Fibroblast of lung (primary cell): ENCODE measurements around the gene CAMKMT. TPM values are rescaled to one million over a fixed set of nuclear protein-coding genes. Genes with fewer than 3 reads are reported as not detected.

Experiments used
- DNase-seq, 2 donors: peaks; one replicate each; pipeline versions ENCODE4 v3.0.0 to v3.0.0-alpha.2; 2010; ENCODE audit warnings: low read depth in 2 of 2
- H2AFZ ChIP-seq: 2 replicates; pipeline ENCODE4 v1.5.1; 2012; ENCODE audit warnings: low read length, control low read depth, inconsistent platforms
- H3K27ac ChIP-seq: 2 replicates; pipeline ENCODE4 v1.5.1; 2011; ENCODE audit warnings: low read length, control low read depth; ENCODE audit not compliant: insufficient read depth
- H3K27me3 ChIP-seq: 2 replicates; pipeline ENCODE4 v1.5.1; 2011; ENCODE audit warnings: mild to moderate bottlenecking, low read length; ENCODE audit not compliant: control insufficient read depth, insufficient read depth
- H3K36me3 ChIP-seq: 2 replicates; pipeline ENCODE4 v1.5.1; 2011; ENCODE audit warnings: low read length; ENCODE audit not compliant: control insufficient read depth, insufficient read depth
- H3K4me1 ChIP-seq: 2 replicates; pipeline ENCODE4 v1.5.1; 2011; ENCODE audit warnings: low read length; ENCODE audit not compliant: control insufficient read depth, insufficient read depth; ENCODE audit errors: extremely low read depth
- H3K4me2 ChIP-seq: 2 replicates; pipeline ENCODE4 v1.5.1; 2011; ENCODE audit warnings: low read length, control low read depth; ENCODE audit not compliant: insufficient read depth; ENCODE audit errors: extremely low read depth
- H3K4me3 ChIP-seq, 4 experiments: fragments of 200-600 bp in 1 of 4; sonication (generic) in 1 of 4; replicated peaks in 1 of 4; 2 replicates each; pipeline ENCODE4 v1.5.1; 2011 to 2016; ENCODE audit warnings: low read length in 4 of 4, low read depth in 3 of 4, mild to moderate bottlenecking in 3 of 4, control low read depth in 2 of 4, inconsistent platforms in 1 of 4, mixed read lengths in 1 of 4; ENCODE audit not compliant: insufficient read depth in 1 of 4; ENCODE audit errors: control extremely low read depth in 1 of 4
- H3K79me2 ChIP-seq: 2 replicates; pipeline ENCODE4 v1.5.1; 2012; ENCODE audit warnings: mild to moderate bottlenecking, low read length, inconsistent platforms; ENCODE audit not compliant: control insufficient read depth, insufficient read depth
- H3K9ac ChIP-seq: 2 replicates; pipeline ENCODE4 v1.5.1; 2011; ENCODE audit warnings: mild to moderate bottlenecking, low read length, control low read depth; ENCODE audit not compliant: insufficient read depth
- H3K9me3 ChIP-seq: 2 replicates; pipeline ENCODE4 v1.5.1; 2012; ENCODE audit warnings: low read depth, low read length; ENCODE audit not compliant: control insufficient read depth, insufficient read depth
- H4K20me1 ChIP-seq: 2 replicates; pipeline ENCODE4 v1.5.1; 2011; ENCODE audit warnings: low read length; ENCODE audit not compliant: control insufficient read depth, insufficient read depth; ENCODE audit errors: extremely low read depth
- CTCF ChIP-seq, 2 donors: IDR thresholded peaks in 1 of 2; conservative IDR thresholded peaks in 1 of 2; 1 replicate in 1 of 2; 2 replicates in 1 of 2; pipeline ENCODE4 v1.5.1; 2011 to 2012; ENCODE audit warnings: low read length in 2 of 2, control low read depth in 1 of 2, inconsistent platforms in 1 of 2, low read depth in 1 of 2, mild to moderate bottlenecking in 1 of 2
- EZH2 ChIP-seq: IDR thresholded peaks from 2 replicates; pipeline ENCODE4 v1.5.1; 2012; ENCODE audit warnings: low read length, control low read depth, mild to moderate bottlenecking; ENCODE audit errors: missing control alignments
- polyA plus RNA-seq, 2 donors: library from polyadenylated mRNA; depleted of rRNA in 1 of 2; stranded (reverse) in 1 of 2; unstranded in 1 of 2; fragments of >200 nt; gene quantifications; 2 replicates each; pipeline ENCODE4 v1.2.1, GENCODE V29; 2011 to 2012; ENCODE audit warnings: missing spikeins in 1 of 2
- total RNA-seq: library from RNA; depleted of rRNA; stranded (reverse); fragments of >200 nt; gene quantifications from 2 replicates; pipeline ENCODE4 v1.2.1, GENCODE V29; 2014

Gene CAMKMT
- total and polyA plus RNA-seq, 2 donors (not counting 1 experiment from before 2014, with no cell fraction given), result 7.9 to 11.6 TPM

GRCh38 chr2:44562737-44563136 lies 201.0 kb downstream of the CAMKMT start:
- no peaks in the 10 kb centered on the region for H4K20me1 ChIP-seq
- no peaks in the 10 kb centered on the region for H3K9me3 ChIP-seq
- H3K4me3 ChIP-seq, result no peak overlapping the region
- H3K27ac ChIP-seq, result no peak overlapping the region
- no peaks in the 10 kb centered on the region for H3K36me3 ChIP-seq
- H3K4me1 ChIP-seq, result no peaks in the 10 kb centered on the region
- TF ChIP-seq EZH2 (no peak), CTCF (conservative IDR thresholded peaks at IDR 0.05 in 1 of 2, IDR thresholded peaks at IDR 0.05 in 1 of 2; ENCODE audit: low read depth in 1 of 2, low read length in 2 of 2) (no peak)
- no peak overlapping the region for H3K9ac ChIP-seq
- no peak overlapping the region for H2AFZ ChIP-seq
- no peaks in the 10 kb centered on the region for H3K27me3 ChIP-seq
- no peak for DNase-seq
- no peaks in the 10 kb centered on the region for H3K79me2 ChIP-seq
- H3K4me2 ChIP-seq, result no peak overlapping the region

- H3K9me3 ChIP-seq, result no peaks in the 10 kb centered on the region
- no peaks in the 10 kb centered on the region for H3K27me3 ChIP-seq
- no peak for DNase-seq
- H3K4me1 ChIP-seq, result no peaks in the 10 kb centered on the region
- no peak overlapping the region for H3K4me2 ChIP-seq
- no peaks in the 10 kb centered on the region for H3K79me2 ChIP-seq
- H4K20me1 ChIP-seq, result no peaks in the 10 kb centered on the region
- no peak overlapping the region for H3K4me3 ChIP-seq
- no peak overlapping the region for H2AFZ ChIP-seq
- H3K9ac ChIP-seq, result no peak overlapping the region
- TF ChIP-seq CTCF (conservative IDR thresholded peaks at IDR 0.05 in 1 of 2, IDR thresholded peaks at IDR 0.05 in 1 of 2; ENCODE audit: low read depth in 1 of 2, low read length in 2 of 2), result no peak
- no peak for TF ChIP-seq EZH2
- H3K36me3 ChIP-seq, result no peaks in the 10 kb centered on the region
- H3K27ac ChIP-seq, result no peak overlapping the region
Observed at GRCh38 chr2:44564752-44565151, 203.0 kb downstream of the CAMKMT start.

GRCh38 chr2:44566059-44566458 lies 204.3 kb downstream of the CAMKMT start:
- Histone ChIP-seq H2AFZ (no peak overlapping the region), H4K20me1 (no peaks in the 10 kb centered on the region), H3K79me2 (no peaks in the 10 kb centered on the region), H3K4me2 (no peak overlapping the region), H3K4me1 (no peaks in the 10 kb centered on the region), H3K27ac (no peak overlapping the region), H3K36me3 (no peaks in the 10 kb centered on the region), H3K9me3 (no peaks in the 10 kb centered on the region), H3K4me3 (no peak overlapping the region), H3K9ac (no peak overlapping the region), H3K27me3 (no peaks in the 10 kb centered on the region)
- TF ChIP-seq EZH2 (no peak), CTCF (conservative IDR thresholded peaks at IDR 0.05 in 1 of 2, IDR thresholded peaks at IDR 0.05 in 1 of 2; ENCODE audit: low read depth in 1 of 2, low read length in 2 of 2) (no peak)
- no peak for DNase-seq
